Measurements from ENCODE around the gene WWOX.

DNA sequence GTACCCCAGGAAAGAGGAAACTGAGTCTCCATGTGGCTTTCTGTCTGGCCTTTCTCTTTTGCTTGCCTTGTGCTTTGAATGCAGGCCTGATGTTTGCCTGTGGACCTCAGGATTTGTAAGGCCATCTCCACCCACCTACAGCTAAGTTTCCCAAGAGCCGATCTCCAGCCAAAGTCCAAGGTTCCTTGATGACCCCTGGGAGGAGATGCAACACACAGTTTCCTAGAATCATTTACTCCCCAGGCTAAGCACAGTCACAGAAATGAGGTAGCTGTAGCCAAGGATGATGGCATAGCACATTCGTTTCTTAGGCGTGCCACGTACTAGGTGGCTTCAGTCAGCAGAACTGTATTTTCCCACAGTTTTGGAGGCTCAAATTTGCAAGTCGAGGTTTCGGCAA, 905.6 kb downstream of the WWOX start:
- TF ChIP-seq, protein P1, sequence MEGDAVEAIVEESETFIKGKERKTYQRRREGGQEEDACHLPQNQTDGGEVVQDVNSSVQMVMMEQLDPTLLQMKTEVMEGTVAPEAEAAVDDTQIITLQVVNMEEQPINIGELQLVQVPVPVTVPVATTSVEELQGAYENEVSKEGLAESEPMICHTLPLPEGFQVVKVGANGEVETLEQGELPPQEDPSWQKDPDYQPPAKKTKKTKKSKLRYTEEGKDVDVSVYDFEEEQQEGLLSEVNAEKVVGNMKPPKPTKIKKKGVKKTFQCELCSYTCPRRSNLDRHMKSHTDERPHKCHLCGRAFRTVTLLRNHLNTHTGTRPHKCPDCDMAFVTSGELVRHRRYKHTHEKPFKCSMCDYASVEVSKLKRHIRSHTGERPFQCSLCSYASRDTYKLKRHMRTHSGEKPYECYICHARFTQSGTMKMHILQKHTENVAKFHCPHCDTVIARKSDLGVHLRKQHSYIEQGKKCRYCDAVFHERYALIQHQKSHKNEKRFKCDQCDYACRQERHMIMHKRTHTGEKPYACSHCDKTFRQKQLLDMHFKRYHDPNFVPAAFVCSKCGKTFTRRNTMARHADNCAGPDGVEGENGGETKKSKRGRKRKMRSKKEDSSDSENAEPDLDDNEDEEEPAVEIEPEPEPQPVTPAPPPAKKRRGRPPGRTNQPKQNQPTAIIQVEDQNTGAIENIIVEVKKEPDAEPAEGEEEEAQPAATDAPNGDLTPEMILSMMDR (IDR thresholded peaks at IDR 0.05; ENCODE audit: poor library complexity): no peak
- TF ChIP-seq EZH2 (IDR thresholded peaks at IDR 0.05; ENCODE audit: borderline replicate concordance): no peak
- TF ChIP-seq EZH2phosphoT487 (IDR thresholded peaks at IDR 0.05; ENCODE audit: low read depth, severe bottlenecking, unreplicated experiment): no peak

All from hepatocyte (in vitro differentiated cells).